IMR-90 (cell line): ENCODE measurements around the gene ADD3. TPM values are rescaled to one million over a fixed set of nuclear protein-coding genes. Genes with fewer than 3 reads are reported as not detected.

Source experiments
- ATAC-seq: fragments of 200-7000 bp; cut with Tn5 transposase; 2 replicates; pipeline ENCODE4 v1.9.1; 2020; ENCODE audit warnings: low read depth, mild to moderate bottlenecking, moderate library complexity
- BruUV-seq: library from RNA; stranded (reverse); fragments of 400-500 nt; replicated peaks from 2 replicates; lab custom pipeline; 2021; lab: Mats Ljungman, UMichigan
- CTCF ChIA-PET: fragments of 300-600 bp; formaldehyde crosslinking; extraction: SDS; loops from one replicate; lab custom pipeline; 2021; ENCODE audit warnings: antibody characterized with exemption; lab: Yijun Ruan, JAX
- POLR2A ChIA-PET: fragments of 300-600 bp; sonication (Branson Sonifier 250); formaldehyde crosslinking; loops from one replicate; lab custom pipeline; 2022; ENCODE audit warnings: antibody characterized with exemption; ENCODE audit not compliant: unreplicated experiment; lab: Charles Lee
- DNase-seq: peaks from one replicate; pipeline ENCODE4 v3.0.0; 2013
- H2AFZ ChIP-seq: replicated peaks from 2 replicates; pipeline ENCODE3; 2013; ENCODE audit warnings: low read length, mild to moderate bottlenecking; ENCODE audit not compliant: poor library complexity
- H2AK5ac ChIP-seq: 2 replicates; pipeline ENCODE4 v1.6.1; 2013; ENCODE audit warnings: low read depth, low read length, inconsistent platforms
- H2AK9ac ChIP-seq: replicated peaks from 2 replicates; pipeline ENCODE3; 2013; ENCODE audit warnings: mild to moderate bottlenecking, low read depth, low read length, moderate library complexity; ENCODE audit not compliant: poor library complexity
- H2BK120ac ChIP-seq: 2 replicates; pipeline ENCODE4 v1.6.1; 2013; ENCODE audit warnings: low read depth, low read length, inconsistent platforms
- H2BK15ac ChIP-seq: 3 replicates; pipeline ENCODE4 v1.6.1; 2013; ENCODE audit warnings: low read depth, low read length, inconsistent platforms
- H2BK20ac ChIP-seq: 2 replicates; pipeline ENCODE4 v1.6.1; 2013; ENCODE audit warnings: low read depth, mild to moderate bottlenecking, inconsistent platforms, low read length, moderate library complexity
- H2BK5ac ChIP-seq: 2 replicates; pipeline ENCODE4 v1.6.1; 2013; ENCODE audit warnings: mild to moderate bottlenecking, low read depth, low read length, inconsistent platforms; ENCODE audit not compliant: poor library complexity, severe bottlenecking
- H3K14ac ChIP-seq: replicated peaks from 2 replicates; pipeline ENCODE4 v1.6.1; 2013; ENCODE audit warnings: low read depth, low read length, inconsistent platforms
- H3K18ac ChIP-seq: 2 replicates; pipeline ENCODE4 v1.6.1; 2013; ENCODE audit warnings: low read depth, low read length, control low read depth
- H3K23ac ChIP-seq: 2 replicates; pipeline ENCODE4 v1.6.1; 2013; ENCODE audit warnings: low read depth, low read length, inconsistent platforms
- H3K27ac ChIP-seq: 2 replicates; pipeline ENCODE4 v1.5.1; 2013; ENCODE audit warnings: mild to moderate bottlenecking, control low read depth, low read length; ENCODE audit not compliant: insufficient read depth
- H3K27me3 ChIP-seq: 2 replicates; pipeline ENCODE4 v1.6.1; 2013; ENCODE audit warnings: low read length; ENCODE audit not compliant: control insufficient read depth, insufficient read depth
- H3K36me3 ChIP-seq: 2 replicates; pipeline ENCODE4 v1.6.1; 2013; ENCODE audit warnings: low read length, mixed read lengths; ENCODE audit not compliant: control insufficient read depth, insufficient read depth
- H3K4ac ChIP-seq: 2 replicates; pipeline ENCODE4 v1.6.1; 2013; ENCODE audit warnings: low read depth, low read length, inconsistent platforms
- H3K4me1 ChIP-seq: 2 replicates; pipeline ENCODE4 v1.6.1; 2013; ENCODE audit warnings: low read length, mixed read lengths; ENCODE audit not compliant: control insufficient read depth, insufficient read depth
- H3K4me2 ChIP-seq: 2 replicates; pipeline ENCODE4 v1.6.1; 2013; ENCODE audit warnings: low read depth, mild to moderate bottlenecking, control low read depth, low read length, moderate library complexity
- H3K4me3 ChIP-seq: 2 replicates; pipeline ENCODE4 v1.5.1; 2013; ENCODE audit warnings: low read depth, mild to moderate bottlenecking, control low read depth, low read length, moderate library complexity; ENCODE audit not compliant: insufficient read depth
- H3K56ac ChIP-seq: 2 replicates; pipeline ENCODE4 v1.6.1; 2013; ENCODE audit warnings: low read length, inconsistent platforms; ENCODE audit not compliant: insufficient read depth; ENCODE audit errors: extremely low read depth
- H3K79me1 ChIP-seq, 2 experiments: 2 replicates each; pipeline ENCODE4 v1.6.1; 2013; ENCODE audit warnings: low read length in 2 of 2, inconsistent platforms in 1 of 2, low read depth in 1 of 2
- H3K9ac ChIP-seq: 2 replicates; pipeline ENCODE4 v1.6.1; 2013; ENCODE audit warnings: low read depth, low read length, control low read depth
- H3K9me1 ChIP-seq: 2 replicates; pipeline ENCODE4 v1.6.1; 2013; ENCODE audit warnings: low read length, inconsistent platforms; ENCODE audit not compliant: insufficient read depth
- H3K9me3 ChIP-seq: 2 replicates; pipeline ENCODE4 v1.6.1; 2013; ENCODE audit warnings: low read length; ENCODE audit not compliant: control insufficient read depth, insufficient read depth
- H4K20me1 ChIP-seq: 2 replicates; pipeline ENCODE4 v1.6.1; 2013; ENCODE audit warnings: low read length, inconsistent platforms; ENCODE audit not compliant: insufficient read depth
- H4K5ac ChIP-seq: 2 replicates; pipeline ENCODE4 v1.6.1; 2013; ENCODE audit warnings: mild to moderate bottlenecking, low read depth, low read length, control low read depth
- H4K8ac ChIP-seq, 2 experiments: 2 replicates each; pipeline ENCODE4 v1.6.1; 2013; ENCODE audit warnings: low read depth in 2 of 2, low read length in 2 of 2, control low read depth in 1 of 2, inconsistent platforms in 1 of 2
- H4K91ac ChIP-seq: 2 replicates; pipeline ENCODE4 v1.6.1; 2013; ENCODE audit warnings: low read depth, low read length, inconsistent platforms; ENCODE audit not compliant: insufficient read depth
- BHLHE40 ChIP-seq: fragments of 150-350 bp; IDR thresholded peaks from 2 replicates; pipeline ENCODE4 v1.6.1; 2016; ENCODE audit warnings: mild to moderate bottlenecking, low read depth, low read length
- CEBPB ChIP-seq: IDR thresholded peaks from 2 replicates; pipeline ENCODE4 v1.6.1; 2012; ENCODE audit warnings: low read depth, low read length, improper control_type of control experiment
- CHD1 ChIP-seq: IDR thresholded peaks from 2 replicates; pipeline ENCODE4 v1.6.1; 2012; ENCODE audit warnings: low read depth, low read length, improper control_type of control experiment
- CTCF ChIP-seq: conservative IDR thresholded peaks from 2 replicates; pipeline ENCODE4 v1.5.1; 2012; ENCODE audit warnings: mild to moderate bottlenecking, low read depth, low read length, improper control_type of control experiment
- ELK1 ChIP-seq: fragments of 150-350 bp; IDR thresholded peaks from 2 replicates; pipeline ENCODE4 v1.6.1; 2016; ENCODE audit warnings: low read depth, mild to moderate bottlenecking, low read length, moderate library complexity, borderline replicate concordance
- FOS ChIP-seq: fragments of 150-350 bp; IDR thresholded peaks from 2 replicates; pipeline ENCODE4 v1.6.1; 2016; ENCODE audit warnings: low read depth, low read length
- MAFK ChIP-seq: IDR thresholded peaks from 2 replicates; pipeline ENCODE4 v1.6.1; 2012; ENCODE audit warnings: low read depth, low read length, improper control_type of control experiment
- MAZ ChIP-seq: IDR thresholded peaks from 2 replicates; pipeline ENCODE4 v1.6.1; 2012; ENCODE audit warnings: low read depth, mild to moderate bottlenecking, low read length, improper control_type of control experiment, moderate library complexity, borderline replicate concordance
- MXI1 ChIP-seq: IDR thresholded peaks from 2 replicates; pipeline ENCODE4 v1.6.1; 2012; ENCODE audit warnings: low read depth, mild to moderate bottlenecking, low read length, moderate library complexity, borderline replicate concordance
- NFE2L2 ChIP-seq: fragments of 150-350 bp; IDR thresholded peaks from 2 replicates; pipeline ENCODE4 v1.6.1; 2016; ENCODE audit warnings: low read depth, mild to moderate bottlenecking, low read length
- POLR2A ChIP-seq: IDR thresholded peaks from 2 replicates; pipeline ENCODE4 v1.6.1; 2012; ENCODE audit warnings: mild to moderate bottlenecking, low read depth, low read length
- RCOR1 ChIP-seq: IDR thresholded peaks from 2 replicates; pipeline ENCODE4 v1.6.1; 2012; ENCODE audit warnings: mild to moderate bottlenecking, low read length, improper control_type of control experiment; ENCODE audit not compliant: insufficient replicate concordance
- RFX5 ChIP-seq: IDR thresholded peaks from 2 replicates; pipeline ENCODE4 v1.8.0; 2012; ENCODE audit warnings: low read depth, mild to moderate bottlenecking, low read length, moderate library complexity
- SMC3 ChIP-seq: fragments of 150-350 bp; IDR thresholded peaks from 2 replicates; pipeline ENCODE4 v1.6.1; 2016; ENCODE audit warnings: low read depth, mild to moderate bottlenecking, antibody characterized with exemption, low read length, moderate library complexity
- USF2 ChIP-seq: fragments of 150-350 bp; IDR thresholded peaks from 2 replicates; pipeline ENCODE4 v1.6.1; 2017; ENCODE audit warnings: mild to moderate bottlenecking, antibody characterized with exemption, low read length, low read depth
- WGBS, 2 experiments: methylation state at CpG; one replicate each; pipeline versions ENCODE4 v1.1.5 to v1.1.7; 2013; ENCODE audit warnings: missing lambda C conversion rate in 2 of 2; ENCODE audit not compliant: insufficient read length in 1 of 2; ENCODE audit errors: extremely low coverage in 2 of 2; 5-methylcytosine and 5-hydroxymethylcytosine counted together
- dilution Hi-C: fragments of 300-500 bp; cut with HindIII; formaldehyde crosslinking; loops from one replicate; pipeline ENCODE4 v1.14.3; 2018; ENCODE audit warnings: low sequenced_read_pairs; ENCODE audit not compliant: unreplicated experiment
- in situ Hi-C: fragments of 300-500 bp; cut with MboI; formaldehyde crosslinking; loops from 3 replicates; pipeline ENCODE4 v1.14.3; 2019; ENCODE audit warnings: low sequenced_read_pairs, inconsistent platforms, mixed read lengths
- intact Hi-C: fragments of 100-400 bp; cut with micrococcal nuclease; formaldehyde crosslinking; loops from 2 replicates; pipeline ENCODE4 v1.10.0; 2022
- polyA plus RNA-seq, 3 experiments: library from polyadenylated mRNA; depleted of rRNA; stranded (reverse); fragments of >200 nt; gene quantifications; 2 replicates each; pipeline ENCODE4 v1.2.3, GENCODE V29; 2012; ENCODE audit warnings: low replicate concordance in 1 of 3
- total RNA-seq: library from RNA; depleted of rRNA; stranded (reverse); fragments of >200 nt; gene quantifications from 2 replicates; pipeline ENCODE4 v1.2.3, GENCODE V29; 2012

The ADD3 gene
- total and polyA plus RNA-seq, 2 of the 4 experiments (the other 2 are of a cell fraction), result 138 to 212 TPM

- Histone ChIP-seq H2BK120ac (no peak overlapping the region), H3K14ac (no peak overlapping the region), H3K18ac (no peak overlapping the region), H2AFZ (no peak overlapping the region), H3K4me3 (no peak overlapping the region), H3K27me3 (peaks cover under 1% of the 10 kb centered on the region), H3K79me1 (no peaks in the 10 kb centered on the region), H4K8ac (no peak overlapping the region), H2AK5ac (no peak overlapping the region), H4K91ac (no peak overlapping the region), H4K5ac (no peak overlapping the region), H2BK5ac (no peak overlapping the region), H3K9me3 (no peaks in the 10 kb centered on the region), H3K56ac (no peak overlapping the region), H4K20me1 (no peaks in the 10 kb centered on the region), H2BK15ac (no peak overlapping the region), H3K9me1 (0 out of 2 replicates have a peak, but pooled peaks cover 3% of the 10 kb centered on the region), H3K27ac (no peak overlapping the region), H3K4me2 (no peak overlapping the region), H3K9ac (no peak overlapping the region), H2BK20ac (no peak overlapping the region), H3K23ac (no peak overlapping the region), H3K36me3 (no peaks in the 10 kb centered on the region), H3K4ac (no peak overlapping the region), H2AK9ac (no peak overlapping the region), H3K4me1 (no peaks in the 10 kb centered on the region)
- CTCF ChIA-PET, result interaction anchor here (0.5 kb wide), 1 partner anchor 26 kb away, joined by 3 read pairs; no protein-coding TSS in a partner anchor
- no peak for TF ChIP-seq BHLHE40
- TF ChIP-seq CEBPB, result no peak
- TF ChIP-seq MAFK, result no peak
- TF ChIP-seq NFE2L2, result no peak
- no peak for TF ChIP-seq MXI1
- TF ChIP-seq POLR2A, result no peak
- TF ChIP-seq MAZ, result no peak
- TF ChIP-seq CTCF, result no peak
- TF ChIP-seq FOS, result no peak
- TF ChIP-seq SMC3, result no peak
- TF ChIP-seq ELK1, result no peak
- TF ChIP-seq CHD1, result no peak
- no peak for TF ChIP-seq USF2
- TF ChIP-seq RCOR1, result no peak
- no peak for TF ChIP-seq RFX5
- no TSS peak for BruUV-seq
- whole genome bisulfite sequencing, 2 experiments, result no CpG with 5 or more reads among the region's 1 CpG
- POLR2A ChIA-PET, result interaction anchor here (0.6 kb wide), 1 partner anchor 23 kb away, joined by 3 read pairs; no protein-coding TSS in a partner anchor
- intact Hi-C loops, result no loop called here
- in situ Hi-C loops, result no loop called here
- dilution Hi-C loops, result loop anchor here (25.0 kb wide), 1 partner anchor 143 kb away; no protein-coding TSS in a partner anchor
- ATAC-seq (no peak), DNase-seq (no peak)
These were observed 136.7 kb downstream of the ADD3 start for GRCh38 chr10:110144507-110144906.
